OCI-M2 (cell line): ENCODE results near the gene OSBP2.

Experiments
- DNase-seq: peaks from one replicate; lab custom pipeline; 2025; ENCODE audit not compliant: unreplicated experiment; lab: John Stamatoyannopoulos, UW

OSBP2 gene

DNA sequence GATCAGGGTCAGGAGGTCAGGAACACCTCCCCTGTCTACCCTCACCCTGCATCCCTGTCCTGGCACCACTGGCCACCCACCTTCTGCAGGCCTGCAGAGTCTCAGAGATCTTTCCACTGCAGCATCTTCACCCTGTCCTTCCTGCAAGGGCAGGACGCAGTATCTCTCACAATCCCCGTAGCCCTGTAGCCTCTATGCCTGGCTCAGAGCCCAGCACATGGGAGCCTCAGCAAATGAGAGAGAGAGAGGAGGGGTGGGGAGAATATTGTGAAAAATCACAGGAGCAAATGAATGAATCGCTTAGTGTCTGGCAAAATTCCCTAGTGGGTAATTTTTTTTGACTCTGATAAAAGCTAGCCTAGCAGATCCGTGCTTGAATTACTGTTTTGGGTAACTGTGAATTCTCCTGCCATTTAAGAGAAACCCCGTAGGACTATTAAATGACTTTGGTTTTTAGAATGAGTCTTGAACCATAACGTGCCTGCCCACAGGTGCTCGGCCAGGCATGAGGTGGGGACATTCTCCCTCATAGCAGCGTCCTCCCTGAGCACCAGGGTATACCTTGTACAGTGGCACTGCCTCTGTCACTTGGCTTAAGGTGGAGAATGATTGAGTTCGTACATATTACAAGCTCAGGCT, 182.4 kb downstream of the OSBP2 start:
- no peak for DNase-seq

DNA sequence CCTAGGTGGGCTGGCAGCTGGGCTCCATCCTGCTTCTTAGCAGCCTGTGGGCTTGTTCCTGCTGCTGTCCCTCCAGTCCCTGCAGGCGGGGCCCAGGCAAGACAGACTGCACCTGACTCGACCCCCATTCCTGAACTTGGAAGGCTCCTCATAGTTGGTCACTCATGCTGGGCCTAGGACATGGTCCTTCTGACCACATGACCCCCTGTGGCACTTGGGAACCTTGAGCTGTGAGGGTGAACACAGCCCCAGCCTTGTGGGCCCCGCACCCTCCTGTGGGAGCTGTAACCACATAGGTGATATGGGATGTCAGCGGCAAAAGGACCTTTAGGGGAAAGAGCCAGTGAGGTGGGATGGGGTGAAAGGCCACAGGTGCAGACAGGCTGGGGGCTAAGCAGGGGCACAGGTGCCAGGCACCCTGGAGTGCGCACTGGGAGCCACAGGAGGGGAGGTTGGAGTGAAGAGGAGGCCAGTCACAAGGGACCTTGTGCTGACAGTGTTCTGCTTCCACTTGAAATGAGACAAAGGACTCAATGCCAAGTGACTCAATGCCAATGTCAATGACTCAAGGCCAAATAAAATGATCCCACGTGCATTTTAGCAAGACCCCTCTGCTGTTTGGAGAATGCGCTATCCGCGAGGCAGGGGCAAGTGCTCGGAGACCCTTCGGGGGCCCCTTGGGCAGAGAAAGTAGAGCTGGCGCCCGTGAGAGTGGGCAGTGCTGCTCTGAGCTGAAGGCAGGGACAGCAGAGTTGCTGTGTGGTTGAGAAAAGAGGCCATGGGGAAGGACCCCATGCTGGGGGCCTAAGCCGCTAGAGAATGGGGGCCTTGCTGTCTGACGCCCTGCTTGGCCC, 183.2 kb downstream of the OSBP2 start:
- DNase-seq = no peak

DNA sequence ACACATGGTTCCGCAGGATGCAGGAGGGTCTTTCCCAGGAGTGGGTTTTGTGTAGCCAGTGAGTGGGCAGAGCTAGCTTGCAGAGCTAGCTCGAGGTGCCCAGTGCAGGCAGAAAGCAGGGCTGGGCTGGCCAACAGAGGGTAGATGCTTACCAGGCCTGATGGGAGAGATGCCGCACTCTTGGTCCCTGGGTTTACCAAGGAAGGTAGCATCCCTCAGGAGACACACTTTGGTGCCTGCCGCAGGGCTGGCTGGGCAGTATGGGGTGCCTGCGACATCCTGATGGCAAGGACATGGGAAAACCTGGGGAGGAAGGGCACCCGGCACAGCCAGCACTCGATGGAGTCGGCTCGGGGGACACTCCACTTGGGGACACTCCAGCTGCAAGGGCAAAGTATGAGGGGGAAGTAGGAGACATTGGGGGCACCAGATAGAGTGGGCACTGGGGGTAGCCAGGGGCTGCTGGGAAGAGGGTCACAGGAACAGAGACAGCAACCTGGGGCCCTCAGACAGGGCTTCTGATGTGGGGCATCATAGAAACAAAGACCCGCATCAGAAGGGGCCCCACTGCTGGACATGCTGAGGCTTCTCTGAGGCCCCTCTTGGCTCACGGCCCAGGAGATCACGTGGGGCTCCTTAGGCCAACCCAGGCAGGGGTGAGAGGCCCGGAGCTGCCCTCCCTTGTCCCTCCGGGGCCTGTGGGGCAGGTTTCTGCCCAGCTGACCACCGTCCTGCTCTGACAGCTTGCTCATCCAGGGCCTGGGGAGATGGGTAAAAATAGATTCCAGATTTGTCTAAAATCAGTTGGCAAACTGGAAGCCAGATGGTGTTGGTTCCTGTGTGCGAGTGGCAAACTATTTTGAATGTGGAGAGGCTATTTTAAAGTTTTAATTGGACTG, 184.1 kb downstream of the OSBP2 start:
- DNase-seq = no peak

DNA sequence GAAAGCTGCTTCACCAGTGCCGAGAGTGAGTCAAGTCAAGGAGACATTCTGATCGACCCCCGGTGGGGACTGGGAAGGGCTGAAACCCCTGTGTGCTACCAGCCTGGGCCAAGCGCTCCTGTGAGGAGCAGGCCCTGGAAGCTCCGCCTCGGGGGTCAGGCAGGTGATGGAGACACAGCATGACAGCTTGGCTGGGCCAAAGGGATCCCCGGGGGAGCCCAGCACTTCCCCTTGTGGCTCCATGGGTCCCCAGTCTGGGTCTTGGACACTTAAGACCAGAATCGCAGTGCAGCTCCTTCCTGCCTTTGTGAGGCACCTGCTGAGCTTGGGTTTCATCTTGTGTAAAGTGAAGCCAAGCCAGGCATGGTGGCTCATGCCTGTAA, 184.7 kb downstream of the OSBP2 start:
- DNase-seq = no peak

DNA sequence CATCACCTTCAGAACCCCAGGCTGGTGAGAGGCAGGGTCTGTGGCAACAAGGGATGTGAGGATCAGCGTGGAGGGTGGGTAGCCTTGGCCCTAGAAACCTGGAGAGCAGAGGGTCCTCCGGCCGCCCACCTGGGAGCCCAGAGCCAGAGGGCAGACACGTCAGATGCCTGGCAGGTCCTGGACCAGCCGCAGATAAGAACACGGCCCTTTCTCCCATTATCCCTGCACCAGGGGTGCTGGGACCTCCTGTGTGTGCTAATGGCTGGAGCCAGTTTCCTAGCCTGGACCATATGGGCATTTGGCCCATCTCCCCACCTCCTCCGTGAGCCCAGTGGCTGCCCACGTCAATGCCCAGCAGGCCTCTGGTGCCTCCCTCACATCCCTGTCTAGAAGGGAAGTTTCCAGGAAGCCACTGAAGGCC, 185.5 kb downstream of the OSBP2 start:
- no peak for DNase-seq

DNA sequence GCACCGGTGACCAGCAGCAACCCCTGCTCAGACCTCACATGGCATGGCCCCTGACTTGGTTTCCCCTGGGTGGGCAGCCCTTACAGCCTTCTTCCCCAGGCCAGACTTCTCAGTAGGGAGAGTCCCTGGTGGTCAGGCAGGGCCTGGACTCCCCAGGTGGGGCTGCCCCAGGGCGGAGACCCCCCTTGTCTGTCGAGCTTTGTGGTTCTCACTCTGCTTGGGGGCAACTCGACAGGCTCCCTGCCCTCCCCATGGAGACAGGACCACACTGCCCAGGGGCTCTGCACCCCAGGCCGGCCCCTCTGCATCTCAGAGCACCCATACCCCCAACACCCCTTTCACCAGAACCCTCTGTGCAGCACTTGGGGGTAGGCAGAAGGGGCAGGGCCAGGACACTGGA, 186.2 kb downstream of the OSBP2 start:
- DNase-seq = no peak

DNA sequence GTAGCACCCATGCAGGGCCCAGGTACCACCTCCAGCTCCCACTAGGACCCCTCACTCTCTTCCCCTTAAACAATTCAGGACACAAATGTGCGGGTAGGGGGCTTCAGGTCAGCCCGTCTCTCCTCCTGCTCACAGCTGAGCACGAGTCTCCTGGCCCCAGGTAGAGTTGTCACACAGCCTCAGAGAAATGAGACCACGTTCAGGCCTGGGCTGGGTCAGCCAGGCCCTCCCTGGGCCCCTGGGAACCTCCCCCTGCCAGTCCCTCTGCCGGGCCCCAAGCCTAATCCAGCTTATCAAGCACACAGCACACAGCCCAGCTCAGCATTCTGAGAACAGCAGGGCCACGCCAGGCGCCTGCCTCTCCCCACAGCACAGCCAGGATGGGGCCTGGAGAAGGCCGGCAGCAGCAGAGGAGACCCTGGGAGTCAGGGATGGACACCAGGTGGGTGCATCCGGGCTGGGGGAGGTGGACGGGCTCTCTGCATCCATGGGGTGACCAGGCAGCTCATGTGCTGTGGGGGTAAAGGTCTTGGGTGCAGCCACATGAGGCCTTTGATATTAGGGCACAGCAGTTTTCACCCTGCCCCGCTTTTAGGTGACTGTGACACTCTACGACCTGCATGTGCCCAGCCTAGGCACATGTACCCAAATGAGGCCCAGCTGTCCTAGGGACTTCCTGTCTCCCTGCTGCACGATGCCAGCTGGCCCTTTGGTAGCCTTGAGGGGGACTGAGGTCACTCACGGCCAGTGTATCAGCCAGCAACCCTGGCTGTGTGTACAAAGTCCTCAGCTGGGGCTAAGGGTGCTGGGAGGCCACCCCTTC, 186.9 kb downstream of the OSBP2 start:
- DNase-seq = peak; percentile 24

DNA sequence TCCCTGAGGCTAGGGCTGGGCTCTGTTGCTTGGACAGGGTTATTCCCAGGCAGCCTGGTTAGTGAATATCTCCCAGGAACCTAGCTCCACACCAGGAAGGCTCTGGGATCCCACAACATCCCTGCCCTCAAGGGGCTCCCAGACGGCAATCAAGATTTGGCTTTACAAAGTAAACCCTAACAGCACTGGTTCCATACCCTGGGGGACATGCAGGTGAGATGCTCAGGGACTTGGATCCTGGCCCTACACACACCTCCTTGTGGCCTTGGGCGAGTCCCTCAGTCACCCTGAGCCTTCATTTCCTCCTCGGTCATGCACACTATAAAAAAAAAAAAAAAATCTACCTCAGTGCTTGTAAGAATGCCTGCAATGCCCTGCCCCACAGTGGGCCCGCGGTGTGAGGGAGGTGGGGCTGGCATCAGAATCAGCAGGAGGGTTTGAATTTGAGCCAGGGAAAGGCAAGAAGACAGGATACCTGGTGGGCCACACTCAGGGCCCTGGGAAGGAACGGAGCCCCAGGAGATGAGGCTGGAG, 187.6 kb downstream of the OSBP2 start:
- DNase-seq = no peak

DNA sequence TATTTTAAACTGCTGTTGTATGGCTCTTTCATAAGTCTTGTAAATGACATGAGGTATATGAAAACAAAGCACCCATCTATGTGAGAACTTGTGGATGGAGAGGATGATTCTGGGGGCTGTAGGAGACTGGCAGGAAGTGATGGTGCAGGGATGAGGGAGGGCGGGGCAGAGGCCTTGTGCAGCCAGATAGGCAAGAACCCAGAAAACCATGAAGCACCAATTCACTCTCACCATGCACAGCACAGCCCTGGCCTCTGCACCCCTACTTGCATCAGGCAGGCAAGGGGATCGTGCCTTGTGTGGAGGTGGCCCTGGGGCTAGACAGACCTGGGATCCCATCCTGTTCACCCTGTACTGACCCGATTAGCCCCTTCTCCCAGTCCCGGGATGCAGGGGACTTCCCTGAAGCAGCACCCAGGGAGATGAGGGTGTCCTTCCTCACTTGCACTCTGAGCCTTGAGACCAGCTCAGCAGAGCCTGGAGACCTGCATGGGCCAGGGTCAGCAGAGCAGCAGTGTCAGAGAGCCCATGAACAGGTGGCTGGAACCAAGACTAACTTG, 188.4 kb downstream of the OSBP2 start:
- DNase-seq = no peak

DNA sequence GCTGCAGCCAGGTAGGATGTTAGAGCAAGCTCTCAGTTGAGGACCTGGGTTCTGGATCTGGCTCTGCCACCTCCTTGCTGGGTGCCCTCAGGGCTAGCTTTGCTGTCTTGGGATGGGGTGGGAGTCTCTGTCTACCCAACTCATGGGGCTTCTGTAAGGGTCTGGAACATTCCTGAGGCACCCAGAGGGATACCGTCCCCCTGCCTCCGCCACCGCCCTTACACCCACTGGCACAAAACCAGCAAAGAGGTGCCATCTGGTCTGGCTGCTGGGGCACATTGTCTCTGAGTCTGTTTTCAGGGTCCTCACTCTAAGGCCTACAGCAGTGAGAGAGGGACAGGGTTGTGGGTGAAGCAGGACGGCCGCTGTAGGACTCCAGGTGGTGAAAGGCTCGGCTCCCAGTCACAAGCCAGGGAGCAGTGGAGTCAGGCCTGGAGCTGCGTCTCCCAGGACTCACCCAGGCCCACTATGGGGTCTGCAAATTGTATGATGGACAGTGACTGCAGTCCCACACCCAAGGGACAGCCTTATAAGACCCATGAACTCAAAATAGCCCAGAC, 189.0 kb downstream of the OSBP2 start:
- DNase-seq = no peak

DNA sequence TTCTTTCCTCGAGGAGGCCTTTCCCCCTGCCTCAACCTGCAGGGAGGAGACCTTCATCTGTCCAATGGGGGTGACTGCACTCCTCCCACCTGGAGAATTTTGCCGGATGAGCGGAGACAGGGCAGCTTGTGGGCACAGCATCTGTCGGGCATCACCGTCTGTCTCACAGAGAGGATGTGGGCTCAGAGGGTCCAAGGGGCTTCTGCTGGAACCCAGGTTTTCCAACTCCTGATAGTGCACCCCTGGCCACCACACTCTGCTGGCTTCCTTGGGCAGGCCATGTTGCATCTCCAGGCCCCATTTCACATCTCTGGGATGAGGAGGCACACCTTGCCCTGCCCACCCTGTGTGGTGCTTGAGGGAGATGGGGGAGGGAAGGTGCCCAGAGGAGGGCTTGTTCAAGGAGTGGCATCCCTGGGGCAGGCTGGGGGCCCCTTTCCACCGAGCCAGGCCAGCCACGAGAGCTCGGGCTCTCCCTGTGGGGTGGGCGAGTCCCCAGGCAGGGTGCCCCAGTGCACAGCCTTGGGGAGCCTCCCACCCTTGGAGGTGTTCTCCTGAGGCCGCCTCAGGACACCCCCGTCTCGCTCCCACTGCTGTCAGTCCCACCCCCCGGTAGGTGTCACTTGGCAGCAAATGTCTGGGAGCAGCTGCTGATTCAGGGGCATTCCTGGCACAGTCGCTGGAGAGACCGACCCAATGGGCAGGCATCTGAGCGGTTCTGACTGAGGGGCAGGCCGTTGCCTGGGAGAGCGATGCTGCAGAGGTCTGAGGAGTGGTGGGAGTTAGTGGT, 189.7 kb downstream of the OSBP2 start:
- DNase-seq = no peak

DNA sequence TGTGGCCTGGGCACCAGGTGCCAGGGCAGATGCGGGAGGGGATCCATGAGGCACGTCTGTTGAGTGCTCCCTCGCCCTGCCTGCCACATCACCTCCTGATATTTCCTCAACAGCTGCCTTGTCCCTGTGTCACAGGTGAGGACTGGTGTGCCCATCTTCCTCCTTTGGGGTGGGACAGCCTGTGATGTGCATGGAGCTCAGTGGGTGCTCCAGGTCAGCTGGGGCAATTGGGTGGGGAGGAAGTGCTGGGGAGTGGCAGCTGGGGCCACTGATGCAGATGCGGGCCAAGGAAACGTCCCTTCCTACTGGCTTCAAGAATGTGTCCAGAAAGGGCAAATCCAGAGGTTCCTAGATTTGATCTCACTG, 190.3 kb downstream of the OSBP2 start:
- no peak for DNase-seq

DNA sequence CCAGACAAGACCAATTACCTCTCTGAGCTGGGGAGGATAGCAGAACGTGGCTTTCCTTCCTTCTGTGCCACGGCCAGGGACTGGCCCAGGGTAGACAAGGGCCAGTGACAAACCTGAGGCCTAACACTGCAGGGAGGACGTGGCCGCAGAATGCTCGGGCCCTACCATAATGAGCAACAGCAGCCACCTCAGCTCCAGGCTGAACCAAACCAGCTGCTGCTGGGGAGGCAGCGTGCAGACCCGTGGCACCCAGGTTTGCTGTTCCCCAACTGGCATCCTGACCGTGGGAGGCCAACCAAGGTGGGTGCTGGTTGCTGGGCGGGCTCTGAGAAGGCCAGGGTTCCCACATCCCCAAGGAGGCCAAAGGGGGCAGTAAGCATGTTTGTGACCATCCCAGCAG, 190.9 kb downstream of the OSBP2 start:
- no peak for DNase-seq

DNA sequence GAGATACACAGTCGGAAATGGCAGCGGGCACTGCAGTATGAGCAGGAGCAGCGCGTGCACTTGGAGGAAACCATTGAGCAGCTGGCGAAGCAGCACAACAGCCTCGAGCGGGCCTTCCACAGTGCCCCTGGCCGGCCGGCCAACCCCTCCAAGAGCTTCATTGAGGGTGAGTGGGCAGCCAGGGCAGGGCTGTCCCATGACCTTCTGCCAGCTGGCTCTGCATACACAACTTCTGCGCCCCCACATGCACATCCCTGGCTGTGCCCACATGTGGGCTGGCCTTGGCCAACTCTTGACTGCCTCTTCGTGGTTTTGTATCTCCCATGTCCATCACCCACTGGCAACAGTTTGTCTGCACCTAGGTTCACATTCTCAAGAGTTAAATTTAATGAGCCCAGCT, 192.8 kb downstream of the OSBP2 start:
- DNase-seq = no peak

DNA sequence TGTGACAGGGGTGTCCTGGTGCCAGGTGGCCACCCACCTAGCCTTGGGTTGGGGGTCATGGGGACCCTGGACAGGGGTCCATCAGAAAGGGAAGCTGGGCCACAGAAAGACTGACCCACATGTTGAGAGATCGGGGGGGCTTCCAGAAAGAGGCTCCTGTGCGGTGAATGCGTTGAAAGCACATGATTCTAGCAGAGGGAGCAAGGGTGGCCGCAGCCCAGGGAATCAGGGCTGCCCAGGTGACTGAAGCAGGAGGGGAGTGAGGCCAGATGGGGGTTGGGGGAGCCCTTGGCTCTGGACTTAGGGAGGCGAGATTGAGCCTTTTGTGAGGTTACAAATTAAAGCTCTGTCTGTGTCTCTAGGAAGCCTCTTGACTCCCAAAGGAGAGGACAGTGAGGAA, 193.2 kb downstream of the OSBP2 start:
- no peak for DNase-seq

DNA sequence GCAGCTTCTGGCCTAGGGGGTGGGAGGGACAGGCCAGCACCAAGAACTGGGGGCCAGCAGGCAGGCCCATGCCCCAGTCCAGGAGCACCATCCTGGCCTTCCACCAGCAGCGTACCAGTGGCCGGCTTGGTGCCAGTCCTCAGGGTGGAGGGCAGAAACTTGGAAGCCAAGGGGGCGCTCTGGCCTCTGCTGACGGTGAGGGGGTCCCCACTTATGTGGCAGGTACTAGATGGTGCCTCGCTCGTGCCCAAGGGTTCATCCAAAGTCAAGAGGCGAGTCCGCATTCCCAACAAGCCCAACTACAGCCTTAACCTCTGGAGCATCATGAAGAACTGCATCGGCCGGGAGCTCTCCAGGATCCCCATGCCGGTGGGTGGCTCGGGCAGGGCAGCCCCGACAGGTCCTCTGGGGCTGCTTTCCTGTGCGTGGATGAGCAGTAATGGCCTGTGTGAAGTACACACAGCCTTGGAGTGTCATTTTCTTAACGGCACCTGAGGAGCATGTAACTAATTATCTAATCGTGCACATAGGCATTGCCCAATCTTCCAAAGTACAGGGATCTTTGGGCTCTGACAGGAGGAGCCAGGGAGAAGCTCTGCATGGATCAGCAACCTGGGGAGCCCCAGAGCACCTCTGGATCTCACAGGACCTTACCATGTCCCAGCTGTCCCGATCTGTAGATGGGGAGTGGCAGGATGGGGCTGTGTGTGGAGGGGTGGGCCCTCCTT, 194.8 kb downstream of the OSBP2 start:
- no peak for DNase-seq

DNA sequence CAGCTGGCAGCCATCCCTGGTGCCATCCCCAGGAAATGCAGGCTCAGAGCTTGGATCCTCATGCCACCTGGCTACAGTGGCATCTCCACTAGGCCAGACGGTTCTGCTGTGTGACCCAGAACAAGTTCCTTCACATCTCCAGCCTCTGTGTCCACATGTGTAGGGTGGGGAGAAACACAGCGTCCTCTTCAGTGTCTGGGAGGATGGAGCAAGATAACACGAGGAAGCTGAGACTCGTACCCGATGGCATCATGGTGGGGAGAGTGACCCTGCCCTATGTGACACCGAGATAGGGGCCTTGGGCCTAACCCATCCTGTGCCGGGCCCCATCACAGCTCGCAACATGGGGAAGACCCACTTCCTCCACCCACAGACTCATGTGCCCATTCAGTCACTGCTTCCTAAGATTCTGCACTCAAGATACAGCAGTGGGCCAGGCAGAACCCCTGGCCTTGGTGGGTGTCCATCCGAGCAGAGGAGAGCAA, 195.4 kb downstream of the OSBP2 start:
- no peak for DNase-seq

DNA sequence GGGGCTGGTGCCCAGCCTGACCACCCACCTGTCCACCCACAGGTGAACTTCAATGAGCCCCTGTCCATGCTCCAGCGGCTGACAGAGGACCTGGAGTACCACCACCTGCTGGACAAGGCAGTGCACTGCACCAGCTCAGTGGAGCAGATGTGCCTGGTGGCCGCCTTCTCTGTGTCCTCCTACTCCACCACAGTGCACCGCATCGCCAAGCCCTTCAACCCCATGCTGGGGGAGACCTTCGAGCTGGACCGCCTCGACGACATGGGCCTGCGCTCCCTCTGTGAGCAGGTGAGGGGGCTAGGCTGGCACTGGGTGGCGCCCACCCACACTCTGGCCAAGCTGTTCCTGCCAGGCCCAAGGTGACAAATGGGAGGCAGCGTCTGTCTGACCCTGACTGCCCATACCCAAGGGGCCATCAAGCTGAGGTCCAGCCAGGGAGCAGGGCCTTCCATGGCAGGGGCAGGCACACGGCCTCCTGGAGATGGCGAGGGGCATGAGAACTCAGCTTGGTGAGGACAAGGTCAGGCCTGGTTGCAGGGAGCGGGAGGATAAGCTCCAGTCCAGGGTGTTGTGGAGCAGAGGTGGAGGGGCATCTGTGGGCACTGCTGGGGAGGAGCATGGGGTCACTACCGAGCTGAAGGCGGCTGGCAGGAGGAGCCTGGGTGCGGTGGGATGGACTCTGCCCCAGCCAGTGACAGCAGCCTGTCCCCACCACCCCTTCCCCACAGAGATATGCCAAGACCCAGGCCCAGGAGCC, 196.2 kb downstream of the OSBP2 start:
- no peak for DNase-seq
